Activated naive CD4-positive, alpha-beta T cell treated with anti-CD3 and anti-CD28 coated beads, Interleukin-2, amount 50 U/mL, for 24 hours (primary cell): Measurements from ENCODE around the gene GIPC3.
A peak's percentile ranks its signal among the peaks of the same experiment; 100 is the strongest.

Experiments
- H3K27ac Mint-ChIP-seq: one replicate; pipeline ENCODE4 v1.8.0; 2021; ENCODE audit warnings: mild to moderate bottlenecking, mixed read lengths
- H3K27me3 Mint-ChIP-seq: one replicate; pipeline ENCODE4 v1.8.0; 2021; ENCODE audit warnings: mixed read lengths
- H3K36me3 Mint-ChIP-seq: one replicate; pipeline ENCODE4 v1.8.0; 2021; ENCODE audit warnings: mixed read lengths
- H3K4me1 Mint-ChIP-seq: one replicate; pipeline ENCODE4 v1.8.0; 2021; ENCODE audit warnings: mixed read lengths
- H3K4me3 Mint-ChIP-seq: one replicate; pipeline ENCODE4 v1.8.0; 2021; ENCODE audit warnings: mild to moderate bottlenecking, mixed read lengths
- H3K9me3 Mint-ChIP-seq: one replicate; pipeline ENCODE4 v1.8.0; 2021; ENCODE audit warnings: mixed read lengths

GIPC3 gene

DNA sequence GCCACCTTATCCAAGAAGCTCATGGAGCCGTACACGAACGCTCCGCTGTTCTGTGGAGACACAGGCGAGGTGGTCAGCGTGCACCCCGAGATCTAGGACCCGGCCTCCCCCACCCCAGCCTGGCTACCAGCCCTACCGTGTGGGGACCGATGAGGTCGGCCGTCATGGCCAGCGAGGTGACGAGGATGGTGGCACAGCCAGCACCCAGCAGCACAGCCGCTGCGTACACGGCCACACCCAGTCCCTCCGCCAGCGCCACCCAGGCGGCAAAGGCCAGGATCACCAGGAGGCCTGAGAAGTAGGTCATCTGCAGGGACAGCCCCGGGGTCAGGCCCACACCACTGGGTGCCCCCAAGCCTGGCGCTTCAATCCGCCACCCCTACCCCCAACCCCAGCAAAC, 39.2 kb upstream of the GIPC3 start:
- H3K27me3 Mint-ChIP-seq, result no peaks in the 10 kb centered on the region
- peaks cover 4% of the 10 kb centered on the region for H3K36me3 Mint-ChIP-seq
- no peak overlapping the region for H3K27ac Mint-ChIP-seq
- H3K4me1 Mint-ChIP-seq, result peaks cover 11% of the 10 kb centered on the region
- no peak overlapping the region for H3K4me3 Mint-ChIP-seq
- H3K9me3 Mint-ChIP-seq, result no peaks in the 10 kb centered on the region

DNA sequence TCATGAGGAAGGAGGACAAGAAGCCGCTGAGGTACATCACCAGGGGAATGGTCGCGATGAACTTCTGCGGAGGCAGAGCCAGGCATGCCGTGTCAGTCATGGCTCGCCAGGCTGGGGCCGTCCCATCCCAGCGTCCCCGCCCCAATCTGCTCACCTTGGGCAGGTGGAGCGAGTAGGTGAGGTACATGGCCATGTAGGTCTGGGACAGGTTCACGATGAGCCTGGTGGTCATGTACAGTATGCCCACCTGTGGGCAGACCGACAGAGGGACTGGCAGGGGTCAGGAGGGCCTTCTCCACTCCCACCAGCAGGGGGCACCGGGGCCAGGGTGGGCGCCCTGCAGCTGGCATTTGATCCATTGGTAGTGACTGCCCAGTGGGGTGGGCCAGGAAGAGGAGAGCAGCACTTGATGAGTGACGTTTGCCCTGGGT, 38.0 kb upstream of the GIPC3 start:
- peaks cover 4% of the 10 kb centered on the region for H3K36me3 Mint-ChIP-seq
- H3K27ac Mint-ChIP-seq, result peak overlapping the region; percentile 46
- H3K4me1 Mint-ChIP-seq, result peaks cover 17% of the 10 kb centered on the region
- H3K9me3 Mint-ChIP-seq, result no peaks in the 10 kb centered on the region
- H3K27me3 Mint-ChIP-seq, result no peaks in the 10 kb centered on the region
- H3K4me3 Mint-ChIP-seq, result no peak overlapping the region

DNA sequence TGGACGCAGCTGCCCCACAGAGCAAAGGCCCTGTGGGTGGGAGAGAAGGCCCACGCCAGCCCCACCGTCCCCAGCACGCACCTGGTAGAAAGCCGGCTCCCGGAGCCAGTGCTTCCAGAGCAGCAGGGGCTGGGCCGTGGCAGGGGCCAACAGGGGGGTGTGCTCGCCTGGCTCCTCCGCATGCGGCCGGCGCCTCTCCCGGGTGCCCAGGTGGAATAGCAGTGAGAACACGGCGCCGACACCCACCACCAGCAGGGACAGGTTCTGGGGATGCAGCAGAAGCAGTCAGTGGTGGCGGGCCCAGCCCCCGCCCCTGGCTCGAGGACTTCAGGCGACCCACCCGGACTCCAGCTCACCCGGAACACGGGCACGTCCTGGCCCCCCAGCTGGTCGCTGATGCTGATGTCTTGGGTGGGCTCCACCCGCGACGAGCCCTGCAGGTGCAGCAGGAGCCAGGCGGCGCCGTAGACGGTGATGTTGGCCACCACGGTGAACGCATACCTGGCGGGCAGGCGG, 37.5 kb upstream of the GIPC3 start:
- Mint-ChIP-seq H3K9me3 (no peaks in the 10 kb centered on the region), H3K4me1 (peaks cover 18% of the 10 kb centered on the region), H3K4me3 (no peak overlapping the region), H3K27me3 (no peaks in the 10 kb centered on the region), H3K27ac (no peak overlapping the region), H3K36me3 (peaks cover 4% of the 10 kb centered on the region)

DNA sequence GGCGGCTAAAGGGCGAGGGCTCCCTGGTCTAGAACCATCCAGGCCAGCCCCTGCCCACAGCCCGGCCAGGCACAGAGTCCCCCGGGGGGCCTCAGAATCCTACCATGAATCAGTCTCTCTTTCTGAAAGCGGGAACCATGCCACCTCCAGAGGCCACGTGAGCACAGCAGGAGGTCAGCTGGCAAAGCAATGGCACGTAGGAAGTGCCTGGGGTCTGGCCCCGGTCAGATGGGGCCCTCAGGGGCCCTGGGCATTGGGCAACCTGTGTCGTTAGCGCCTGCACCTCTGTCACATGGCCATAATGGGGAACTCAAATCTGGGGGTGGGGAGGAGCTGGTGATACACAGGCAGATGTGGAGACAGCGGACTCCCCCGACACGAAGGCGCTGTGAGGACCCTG, 36.7 kb upstream of the GIPC3 start:
- Mint-ChIP-seq H3K27me3 (no peaks in the 10 kb centered on the region), H3K4me3 (no peak overlapping the region), H3K9me3 (no peaks in the 10 kb centered on the region), H3K27ac (no peak overlapping the region), H3K36me3 (peaks cover 4% of the 10 kb centered on the region), H3K4me1 (peaks cover 22% of the 10 kb centered on the region)

DNA sequence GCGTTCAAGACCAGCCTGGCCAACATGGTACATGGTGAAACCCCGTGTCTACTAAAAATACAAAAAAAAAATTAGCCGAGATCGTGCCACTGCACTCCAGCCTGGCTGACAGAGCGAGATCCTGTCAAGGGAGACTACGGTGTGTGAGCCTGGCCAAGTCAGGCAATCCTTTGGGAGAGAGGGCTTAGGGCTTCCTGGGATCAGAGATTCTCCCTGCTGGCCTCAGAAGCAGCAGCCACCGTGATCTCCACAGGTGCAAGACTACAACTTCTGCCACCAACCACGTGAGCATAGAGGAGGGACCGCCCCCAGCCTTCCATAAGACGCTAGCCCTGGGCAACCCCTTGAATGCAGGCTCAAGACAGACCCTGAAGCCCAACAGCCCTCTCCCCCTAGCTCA, 35.5 kb upstream of the GIPC3 start:
- Mint-ChIP-seq H3K36me3 (peaks cover 4% of the 10 kb centered on the region), H3K9me3 (no peaks in the 10 kb centered on the region), H3K4me3 (no peak overlapping the region), H3K27ac (no peak overlapping the region), H3K27me3 (no peaks in the 10 kb centered on the region), H3K4me1 (peaks cover 28% of the 10 kb centered on the region)

DNA sequence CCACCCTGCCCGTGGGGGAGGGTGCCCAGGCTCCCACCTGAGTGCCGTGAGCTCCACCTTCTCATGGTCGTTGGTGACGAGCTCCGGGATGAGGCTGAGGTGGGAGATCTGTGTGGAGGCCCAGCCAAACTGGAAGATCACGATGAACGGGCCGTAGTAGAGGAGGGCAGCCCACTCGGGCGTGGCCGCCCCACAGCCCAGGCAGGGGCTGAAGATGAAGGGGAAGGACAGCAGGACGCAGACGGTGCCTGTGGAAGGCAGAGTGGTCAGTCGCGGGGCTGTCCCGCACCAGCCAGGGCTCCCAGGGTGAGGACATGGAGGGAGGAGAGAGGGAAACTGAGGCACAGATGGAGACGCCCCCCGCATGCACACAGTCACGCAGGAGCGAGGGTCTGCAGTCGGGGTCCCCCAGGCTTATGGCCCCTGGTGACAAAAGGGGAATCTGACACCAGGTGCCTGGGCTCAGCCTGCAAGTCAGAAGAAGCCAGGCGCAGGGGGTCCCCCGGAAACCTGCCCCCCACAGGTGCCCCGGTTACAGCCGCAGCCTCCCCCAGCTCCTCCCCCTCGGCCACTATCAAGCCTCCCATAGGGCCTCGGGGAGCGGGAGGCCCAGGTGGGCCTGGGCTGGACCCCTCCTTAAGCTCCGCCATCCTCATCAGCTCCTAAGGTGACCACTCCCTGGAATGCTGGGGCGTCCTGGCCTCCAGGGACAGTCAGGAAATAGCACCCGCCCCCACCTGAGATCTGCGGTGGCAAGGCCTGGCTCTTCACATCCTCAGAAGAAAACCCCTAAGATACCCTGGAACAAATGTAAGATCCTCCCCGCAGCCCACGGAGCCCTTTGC, 34.1 kb upstream of the GIPC3 start:
- H3K27ac Mint-ChIP-seq, result peak overlapping the region; percentile 85
- no peaks in the 10 kb centered on the region for H3K36me3 Mint-ChIP-seq
- no peaks in the 10 kb centered on the region for H3K9me3 Mint-ChIP-seq
- peaks cover 29% of the 10 kb centered on the region for H3K4me1 Mint-ChIP-seq
- H3K27me3 Mint-ChIP-seq, result no peaks in the 10 kb centered on the region
- H3K4me3 Mint-ChIP-seq, result no peak overlapping the region

DNA sequence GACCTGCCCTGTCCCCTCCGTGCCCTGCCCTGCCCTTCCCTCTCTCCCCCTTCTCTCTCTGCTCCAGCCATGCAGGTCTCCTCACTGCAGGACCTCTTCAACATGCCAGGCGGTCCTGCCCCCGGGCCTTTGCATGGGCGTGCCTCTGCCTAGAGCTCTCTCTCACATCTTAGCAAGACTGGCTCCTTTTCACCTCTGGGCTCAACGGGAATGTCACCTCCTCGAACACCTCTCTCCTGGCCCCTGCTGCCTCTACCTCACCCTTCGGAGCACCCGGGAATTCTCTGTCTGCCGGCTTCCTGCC, 33.5 kb upstream of the GIPC3 start:
- peaks cover 34% of the 10 kb centered on the region for H3K4me1 Mint-ChIP-seq
- peak overlapping the region; percentile 51 for H3K27ac Mint-ChIP-seq
- no peaks in the 10 kb centered on the region for H3K36me3 Mint-ChIP-seq
- no peaks in the 10 kb centered on the region for H3K27me3 Mint-ChIP-seq
- no peaks in the 10 kb centered on the region for H3K9me3 Mint-ChIP-seq
- H3K4me3 Mint-ChIP-seq, result no peak overlapping the region

DNA sequence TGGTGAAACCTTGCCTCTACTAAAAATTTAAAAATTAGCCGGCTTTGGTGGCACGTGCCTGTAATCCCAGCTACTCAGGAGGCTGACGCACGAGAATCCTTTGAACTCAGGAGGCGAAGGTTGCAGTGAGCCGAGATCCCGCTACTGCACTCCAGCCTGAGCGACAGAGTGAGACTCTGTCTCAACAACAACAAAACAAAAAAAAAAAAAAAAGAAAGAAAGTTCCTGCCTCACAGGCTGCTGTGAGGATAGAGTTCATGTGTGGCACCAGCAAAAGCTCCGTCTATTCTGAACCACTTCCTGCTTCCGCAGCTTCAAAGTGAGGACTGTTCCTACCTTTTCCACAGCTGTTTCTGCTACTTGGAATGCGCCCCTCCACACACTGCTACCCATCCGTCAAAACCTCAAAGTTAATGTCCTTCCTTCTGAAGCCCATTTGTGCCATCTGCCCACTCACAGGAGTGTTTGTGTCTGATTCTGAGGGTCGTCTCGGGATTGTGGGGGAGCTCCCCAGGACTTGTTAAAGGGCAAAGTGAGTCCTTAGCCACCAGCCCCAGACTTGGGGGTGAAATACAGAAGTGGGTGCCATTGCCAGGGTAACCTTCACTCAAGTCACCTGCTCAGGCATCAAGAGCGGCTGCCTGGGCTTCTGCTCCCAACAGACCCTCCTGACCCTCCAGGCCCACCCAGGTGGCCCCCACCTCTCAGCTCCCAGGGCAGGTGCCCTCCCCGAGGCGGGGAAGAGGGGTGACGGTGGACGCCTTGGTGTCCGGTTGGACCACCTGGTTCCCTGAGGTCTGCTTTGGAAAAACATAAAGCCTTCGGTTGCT, 30.8 kb upstream of the GIPC3 start:
- no peaks in the 10 kb centered on the region for H3K27me3 Mint-ChIP-seq
- H3K27ac Mint-ChIP-seq, result peak overlapping the region; percentile 87
- H3K36me3 Mint-ChIP-seq, result no peaks in the 10 kb centered on the region
- H3K4me3 Mint-ChIP-seq, result peak overlapping the region; percentile 97
- no peaks in the 10 kb centered on the region for H3K9me3 Mint-ChIP-seq
- H3K4me1 Mint-ChIP-seq, result peaks cover 41% of the 10 kb centered on the region

DNA sequence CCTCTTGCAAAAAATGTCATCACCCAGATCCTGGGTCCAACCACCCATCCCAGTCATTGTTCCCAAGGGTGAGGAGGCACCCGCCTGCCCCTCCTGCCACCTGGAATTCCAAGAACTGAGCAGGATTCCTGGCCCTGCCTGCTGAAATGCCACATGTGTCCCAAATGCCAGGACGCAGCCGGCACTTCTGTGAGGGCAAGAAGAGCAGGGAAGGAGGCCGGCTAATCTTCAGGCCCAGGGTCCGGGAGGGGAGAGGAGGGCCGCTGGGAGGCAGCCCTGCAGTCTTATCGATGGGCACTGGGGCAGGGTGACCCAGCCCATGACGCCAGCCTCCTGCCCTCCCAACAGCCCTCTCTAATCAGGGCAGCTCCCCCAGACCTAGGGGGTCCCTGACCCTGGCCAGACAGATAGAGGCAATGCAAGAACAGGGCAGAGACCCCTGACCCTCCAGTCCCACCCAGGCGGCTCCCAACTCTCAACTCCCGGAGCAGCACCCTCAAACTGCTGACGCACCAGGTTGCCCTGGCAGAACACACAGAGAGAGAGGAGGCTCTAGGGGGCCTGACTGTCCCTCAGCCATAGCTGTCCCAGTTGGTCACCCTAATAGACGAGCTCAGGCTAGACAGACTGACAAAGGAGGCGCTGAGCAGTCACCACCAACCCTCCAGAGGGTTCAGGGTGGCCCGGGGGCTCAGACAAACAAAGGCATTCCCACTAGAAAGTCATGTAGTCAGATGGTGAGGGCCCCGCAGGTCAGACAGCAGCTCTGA, 29.4 kb upstream of the GIPC3 start:
- H3K9me3 Mint-ChIP-seq, result no peaks in the 10 kb centered on the region
- H3K4me1 Mint-ChIP-seq, result peaks cover 41% of the 10 kb centered on the region
- peak overlapping the region; percentile 97 for H3K4me3 Mint-ChIP-seq
- peak overlapping the region; percentile 96 for H3K27ac Mint-ChIP-seq
- no peaks in the 10 kb centered on the region for H3K27me3 Mint-ChIP-seq
- no peaks in the 10 kb centered on the region for H3K36me3 Mint-ChIP-seq

DNA sequence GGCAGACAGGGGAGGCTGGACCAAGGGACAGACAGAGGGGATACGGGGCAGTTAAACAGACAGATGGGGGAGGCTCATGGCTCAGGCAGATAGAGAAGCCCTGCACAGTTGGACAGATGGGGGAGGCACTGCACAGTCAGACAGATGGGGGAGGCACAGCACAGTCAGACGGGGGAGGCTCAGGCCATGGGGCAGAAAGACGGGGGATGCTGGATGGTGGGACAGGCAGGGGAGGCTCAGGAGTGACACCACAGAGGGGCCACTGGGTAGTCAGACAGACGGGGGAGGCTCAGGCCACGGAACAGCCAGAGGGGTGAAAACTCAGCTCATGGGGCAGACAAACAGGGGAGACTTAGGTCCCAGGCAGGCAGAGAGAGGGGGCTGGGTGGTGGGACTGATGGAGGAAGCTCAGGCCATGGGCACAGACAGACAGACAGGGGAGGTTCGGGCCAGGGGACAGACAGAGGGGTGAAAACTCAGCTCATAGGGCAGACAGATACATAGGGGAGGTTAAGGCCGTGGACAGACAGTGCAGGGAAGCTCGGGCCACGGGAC, 28.8 kb upstream of the GIPC3 start:
- no peaks in the 10 kb centered on the region for H3K36me3 Mint-ChIP-seq
- peak overlapping the region; percentile 97 for H3K4me3 Mint-ChIP-seq
- H3K27me3 Mint-ChIP-seq, result no peaks in the 10 kb centered on the region
- H3K27ac Mint-ChIP-seq, result peak overlapping the region; percentile 96
- no peaks in the 10 kb centered on the region for H3K9me3 Mint-ChIP-seq
- H3K4me1 Mint-ChIP-seq, result peaks cover 39% of the 10 kb centered on the region

DNA sequence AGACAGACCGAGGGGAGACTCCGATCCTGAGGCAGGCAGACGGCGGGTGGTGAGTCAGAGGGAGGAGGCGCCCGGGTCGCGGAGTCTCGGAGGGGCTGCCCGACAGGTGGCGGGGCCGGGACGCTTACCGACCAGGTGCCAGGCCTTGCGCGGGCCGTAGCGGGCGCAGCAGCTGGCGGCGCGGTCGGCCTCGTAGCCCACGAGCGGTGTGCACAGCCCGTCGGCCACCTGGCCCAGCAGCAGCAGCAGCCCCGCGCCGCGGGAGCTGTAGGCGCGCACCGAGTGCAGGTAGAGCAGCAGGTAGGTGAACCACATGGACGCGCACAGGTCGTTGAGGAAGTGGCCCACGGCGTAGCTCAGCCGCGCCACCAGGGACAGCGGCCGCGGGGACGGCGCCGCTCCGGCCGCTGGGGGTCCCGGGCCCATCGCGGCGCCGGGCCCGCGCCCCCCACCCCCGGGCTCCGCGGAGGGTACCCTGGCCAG, 28.3 kb upstream of the GIPC3 start:
- peaks cover 35% of the 10 kb centered on the region for H3K4me1 Mint-ChIP-seq
- no peaks in the 10 kb centered on the region for H3K9me3 Mint-ChIP-seq
- peak overlapping the region; percentile 97 for H3K4me3 Mint-ChIP-seq
- H3K36me3 Mint-ChIP-seq, result no peaks in the 10 kb centered on the region
- peak overlapping the region; percentile 96 for H3K27ac Mint-ChIP-seq
- H3K27me3 Mint-ChIP-seq, result no peaks in the 10 kb centered on the region

DNA sequence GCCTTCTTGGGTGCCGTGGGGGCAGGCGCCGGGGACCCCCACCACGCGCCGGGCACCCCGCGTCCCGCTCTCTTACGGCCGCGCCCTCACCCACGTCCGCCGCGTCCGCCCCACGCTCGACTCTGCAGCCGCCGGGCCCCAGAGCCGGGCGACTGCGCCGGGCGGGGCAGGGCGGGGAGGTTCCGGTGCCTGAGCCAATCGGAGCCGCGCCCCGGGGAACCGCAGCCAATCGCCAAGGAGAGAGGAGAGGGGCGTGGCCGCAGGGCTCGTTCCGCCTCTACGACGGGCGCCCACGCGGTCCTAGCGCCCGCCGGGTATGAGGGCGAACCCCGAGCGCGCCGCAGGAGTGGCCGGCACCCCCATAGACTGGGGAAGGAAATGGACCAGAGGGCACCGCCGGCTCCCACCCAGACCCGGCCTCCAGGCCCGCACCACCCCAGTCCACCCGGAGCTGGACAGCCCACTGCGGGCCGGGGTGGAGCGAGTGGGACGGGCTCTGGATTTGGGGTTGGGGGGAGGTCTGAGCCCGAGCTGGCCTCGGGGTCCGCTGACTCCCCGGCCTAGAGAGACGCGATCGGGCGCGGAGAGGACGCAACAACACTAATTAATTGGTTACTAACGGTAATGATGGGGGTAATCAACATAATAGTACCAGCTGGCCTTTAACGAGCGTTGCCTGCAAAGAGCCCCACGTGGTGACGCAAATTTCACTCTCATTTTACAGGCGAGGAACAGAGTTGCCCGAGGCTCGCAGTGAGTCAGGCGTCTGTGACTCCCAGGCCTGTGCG, 27.6 kb upstream of the GIPC3 start, which contains the start of gene MFSD12:
Gene MFSD12 (minus strand): TSS at position 126 of the 788 bp plus-strand sequence. CDS start 183 bp downstream, outside the sequence.
- Mint-ChIP-seq H3K4me1 (peaks cover 35% of the 10 kb centered on the region), H3K27ac (peak within 1 kb of the TSS; percentile 96)

DNA sequence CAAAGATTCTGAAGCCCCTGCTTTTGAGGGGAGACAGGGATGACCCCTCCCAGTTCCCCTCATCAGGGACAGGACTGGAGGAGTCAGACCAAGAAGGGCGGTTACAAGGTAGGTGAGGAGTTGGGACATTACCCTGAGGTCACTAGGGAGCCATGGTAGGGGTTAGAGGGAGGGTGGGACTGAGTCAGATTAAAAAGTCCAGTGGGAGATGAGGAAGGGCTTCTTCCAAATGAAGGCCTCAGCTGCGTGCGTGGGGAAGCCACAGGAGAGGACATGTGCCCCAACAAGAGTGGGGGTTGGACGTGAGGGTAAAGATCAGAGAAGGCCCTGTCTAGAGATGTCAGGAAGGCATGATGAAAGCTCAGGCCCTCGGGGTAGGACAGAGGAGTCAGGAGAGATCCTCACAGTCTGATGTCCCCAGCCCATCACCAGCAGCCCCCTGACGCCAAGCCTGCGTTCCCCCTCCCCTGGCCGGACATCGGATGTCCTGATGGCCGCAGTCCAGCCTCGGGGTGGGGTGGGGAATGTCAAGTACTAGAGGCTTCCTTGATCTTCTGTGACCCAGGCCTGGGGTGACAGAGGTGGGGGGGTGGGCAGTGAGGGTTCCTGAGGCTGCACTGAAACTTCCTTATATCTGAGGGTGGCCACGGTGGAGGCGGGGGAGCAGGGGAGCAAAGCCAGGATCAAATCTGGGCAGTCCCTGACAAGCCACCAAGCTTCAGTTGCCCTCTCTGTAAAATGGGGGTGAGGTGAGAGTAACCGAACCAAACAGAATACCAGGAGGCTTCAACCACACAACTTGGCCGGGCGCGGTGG, 21.4 kb upstream of the GIPC3 start:
- Mint-ChIP-seq H3K4me3 (no peak overlapping the region), H3K27ac (no peak overlapping the region), H3K36me3 (no peaks in the 10 kb centered on the region), H3K4me1 (no peaks in the 10 kb centered on the region), H3K27me3 (no peaks in the 10 kb centered on the region), H3K9me3 (no peaks in the 10 kb centered on the region)

More for the DNA sequence above, 27.6 kb upstream of the GIPC3 start, which contains the start of gene MFSD12:
- H3K27me3 Mint-ChIP-seq, result no peaks in the 10 kb centered on the region
- no peaks in the 10 kb centered on the region for H3K9me3 Mint-ChIP-seq
- H3K36me3 Mint-ChIP-seq, result no peaks in the 10 kb centered on the region
- H3K4me3 Mint-ChIP-seq, result peak within 1 kb of the TSS; percentile 97

DNA sequence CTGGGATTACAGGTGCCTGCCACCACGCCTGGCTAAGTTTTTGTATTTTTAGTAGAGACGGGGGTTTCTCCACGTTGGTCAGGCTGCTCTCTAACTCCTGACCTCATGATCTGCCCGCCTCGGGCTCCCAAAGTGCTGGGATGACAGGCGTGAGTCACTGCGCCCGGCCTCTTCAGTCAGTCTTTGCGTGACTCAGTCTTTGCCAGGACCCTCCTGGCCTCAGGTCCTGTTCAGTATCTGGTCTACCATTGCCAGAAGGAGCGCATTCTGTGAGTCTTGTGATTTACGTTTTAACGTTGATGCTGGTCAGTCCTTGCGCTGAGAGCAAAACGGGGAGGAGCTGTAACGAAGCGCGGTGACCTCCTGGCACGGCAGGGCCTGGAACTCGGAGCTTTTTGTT, 20.1 kb upstream of the GIPC3 start:
- Mint-ChIP-seq H3K36me3 (no peaks in the 10 kb centered on the region), H3K27ac (no peak overlapping the region), H3K27me3 (no peaks in the 10 kb centered on the region), H3K4me3 (no peak overlapping the region), H3K4me1 (no peaks in the 10 kb centered on the region), H3K9me3 (no peaks in the 10 kb centered on the region)
